Vagina (tissue), 2 donors: ENCODE results near the gene SLC16A1.

Experiments used
- POLR2AphosphoS5 ChIP-seq, 2 donors: sonication (generic); formaldehyde crosslinking; IDR thresholded peaks; one replicate each; pipeline ENCODE4 v1.9.0; 2017; ENCODE audit warnings: antibody characterized with exemption in 2 of 2, mild to moderate bottlenecking in 2 of 2, low read depth in 1 of 2; ENCODE audit not compliant: insufficient read depth in 1 of 2
- TF ChIP-seq, protein P1 (sequence below), 3 experiments: fragments of 450-650 bp in 2 of 3; fragments of 200-600 bp in 1 of 3; sonication (generic) in 1 of 3; IDR thresholded peaks; one replicate each; pipeline ENCODE4 v1.5.1; 2017 to 2019; ENCODE audit warnings: antibody characterized with exemption in 3 of 3, mild to moderate bottlenecking in 2 of 3, moderate library complexity in 2 of 3

DNA sequence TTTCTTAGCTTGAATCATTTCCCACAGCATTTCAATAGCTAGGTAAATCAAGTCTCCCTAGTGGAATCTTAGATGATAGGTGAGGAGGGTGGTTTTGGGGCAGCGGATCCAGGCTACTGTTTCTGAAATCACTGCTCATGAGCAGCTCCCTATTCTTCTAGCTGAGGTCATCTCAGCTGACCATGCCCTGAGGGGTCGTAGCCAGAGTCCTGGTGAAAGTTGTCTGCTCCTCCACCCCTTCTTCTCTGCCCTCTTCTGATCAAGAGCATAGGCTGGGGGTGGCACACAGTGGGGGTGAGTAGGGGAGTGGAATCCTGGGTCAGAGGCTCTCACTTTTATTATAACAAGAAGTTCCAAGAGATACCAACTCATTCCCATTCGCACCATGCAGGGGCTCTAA, 76.2 kb downstream of the SLC16A1 start:
- no peak for TF ChIP-seq POLR2AphosphoS5 (IDR thresholded peaks at IDR 0.05; ENCODE audit: insufficient read depth in 1 of 2, low read depth in 1 of 2)
- TF ChIP-seq, protein P1, sequence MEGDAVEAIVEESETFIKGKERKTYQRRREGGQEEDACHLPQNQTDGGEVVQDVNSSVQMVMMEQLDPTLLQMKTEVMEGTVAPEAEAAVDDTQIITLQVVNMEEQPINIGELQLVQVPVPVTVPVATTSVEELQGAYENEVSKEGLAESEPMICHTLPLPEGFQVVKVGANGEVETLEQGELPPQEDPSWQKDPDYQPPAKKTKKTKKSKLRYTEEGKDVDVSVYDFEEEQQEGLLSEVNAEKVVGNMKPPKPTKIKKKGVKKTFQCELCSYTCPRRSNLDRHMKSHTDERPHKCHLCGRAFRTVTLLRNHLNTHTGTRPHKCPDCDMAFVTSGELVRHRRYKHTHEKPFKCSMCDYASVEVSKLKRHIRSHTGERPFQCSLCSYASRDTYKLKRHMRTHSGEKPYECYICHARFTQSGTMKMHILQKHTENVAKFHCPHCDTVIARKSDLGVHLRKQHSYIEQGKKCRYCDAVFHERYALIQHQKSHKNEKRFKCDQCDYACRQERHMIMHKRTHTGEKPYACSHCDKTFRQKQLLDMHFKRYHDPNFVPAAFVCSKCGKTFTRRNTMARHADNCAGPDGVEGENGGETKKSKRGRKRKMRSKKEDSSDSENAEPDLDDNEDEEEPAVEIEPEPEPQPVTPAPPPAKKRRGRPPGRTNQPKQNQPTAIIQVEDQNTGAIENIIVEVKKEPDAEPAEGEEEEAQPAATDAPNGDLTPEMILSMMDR (IDR thresholded peaks at IDR 0.05), result no peak
